HCT116 (cell line): ENCODE data around the gene ACYP2. TPM values are rescaled to one million over a fixed set of nuclear protein-coding genes. Genes with fewer than 3 reads are reported as not detected.

Experiments
- ATAC-seq: fragments of 200-7000 bp; cut with Tn5 transposase; 2 replicates; pipeline ENCODE4 v1.9.1; 2020; ENCODE audit warnings: mild to moderate bottlenecking, moderate library complexity
- BruUV-seq: library from RNA; stranded (reverse); fragments of 400-500 nt; replicated peaks from 2 replicates; lab custom pipeline; 2021; lab: Mats Ljungman, UMichigan
- CTCF ChIA-PET: fragments of 300-600 bp; sonication (Branson Sonifier 250); formaldehyde crosslinking; loops from one replicate; lab custom pipeline; 2021; ENCODE audit warnings: antibody characterized with exemption; lab: Charles Lee
- POLR2A ChIA-PET: fragments of 300-600, 350-600 bp; sonication (Branson Sonifier 250); formaldehyde crosslinking; loops from one replicate; lab custom pipeline; 2021; ENCODE audit warnings: antibody characterized with exemption; lab: Charles Lee
- RAD21 ChIA-PET, 2 experiments: fragments of 300-600 bp; sonication (Branson Sonifier 250); formaldehyde crosslinking; loops; one replicate each; lab custom pipeline; 2023; ENCODE audit warnings: low total read pairs in 2 of 2; ENCODE audit not compliant: uncharacterized antibody in 2 of 2, unreplicated experiment in 2 of 2, low non-redundant PET in 1 of 2; lab: Charles Lee
- DNase-seq: peaks from one replicate; pipeline ENCODE4 v3.0.0-alpha.2; 2010; ENCODE audit warnings: low read depth, low spot score
- H2AFZ ChIP-seq: fragments of 200-600 bp; shearing (Covaris generic), sonication (generic); 2 replicates; pipeline ENCODE4 v1.6.1; 2017; ENCODE audit warnings: low read depth, mixed run types, mixed read lengths, antibody characterized with exemption, low read length; ENCODE audit not compliant: poor library complexity, severe bottlenecking
- H3K27ac ChIP-seq: 2 replicates; pipeline ENCODE4 v1.5.1; 2012; ENCODE audit warnings: low read depth, low read length
- H3K27me3 ChIP-seq: fragments of 200-600 bp; sonication (generic); 2 replicates; pipeline ENCODE4 v1.6.1; 2016; ENCODE audit warnings: mixed run types, low read length, mixed read lengths; ENCODE audit not compliant: insufficient read depth
- H3K36me3 ChIP-seq, 2 experiments: fragments of 200-500 bp in 1 of 2; fragments of 200-600 bp in 1 of 2; sonication (Bioruptor generic) in 1 of 2; sonication (generic) in 1 of 2; 2 replicates each; pipeline versions ENCODE4 v1.5.1 to v1.6.1; 2014 to 2016; ENCODE audit warnings: low read length in 2 of 2, inconsistent platforms in 1 of 2, mixed read lengths in 1 of 2, mixed run types in 1 of 2; ENCODE audit not compliant: insufficient read depth in 2 of 2, control insufficient read depth in 1 of 2
- H3K4me1 ChIP-seq, 2 experiments: fragments of 200-600 bp in 1 of 2; sonication (generic) in 1 of 2; 2 replicates each; pipeline versions ENCODE4 v1.5.1 to v1.6.1; 2012 to 2017; ENCODE audit warnings: low read length in 2 of 2, inconsistent platforms in 1 of 2, mild to moderate bottlenecking in 1 of 2, mixed read lengths in 1 of 2, mixed run types in 1 of 2, moderate library complexity in 1 of 2; ENCODE audit not compliant: insufficient read depth in 2 of 2, control insufficient read depth in 1 of 2
- H3K4me2 ChIP-seq: fragments of 200-600 bp; sonication (generic); 2 replicates; pipeline ENCODE4 v1.6.1; 2017; ENCODE audit warnings: mixed run types, low read length, mixed read lengths
- H3K4me3 ChIP-seq, 2 experiments: fragments of 200-600 bp in 1 of 2; sonication (generic) in 1 of 2; replicated peaks in 1 of 2; 2 replicates each; pipeline ENCODE4 v1.5.1; 2011 to 2016; ENCODE audit warnings: low read length in 2 of 2, control low read depth in 1 of 2, low read depth in 1 of 2, mild to moderate bottlenecking in 1 of 2, mixed read lengths in 1 of 2, mixed run types in 1 of 2
- H3K79me2 ChIP-seq: fragments of 200-600 bp; sonication (generic); 2 replicates; pipeline ENCODE4 v1.6.1; 2017; ENCODE audit warnings: mild to moderate bottlenecking, mixed run types, low read length, moderate library complexity, mixed read lengths; ENCODE audit not compliant: insufficient read depth
- H3K9ac ChIP-seq: fragments of 200-600 bp; sonication (generic); 2 replicates; pipeline ENCODE4 v1.6.1; 2016; ENCODE audit warnings: low read length, mixed read lengths
- H3K9me2 ChIP-seq: fragments of 200-600 bp; sonication (generic), shearing (Covaris generic); 2 replicates; pipeline ENCODE4 v1.6.1; 2017; ENCODE audit warnings: mixed run types, mild to moderate bottlenecking, moderate library complexity; ENCODE audit not compliant: insufficient read depth
- H3K9me3 ChIP-seq, 2 experiments: fragments of 200-500 bp in 1 of 2; fragments of 200-600 bp in 1 of 2; sonication (Bioruptor generic) in 1 of 2; sonication (generic) in 1 of 2; 2 replicates each; pipeline ENCODE4 v1.6.1; 2014 to 2017; ENCODE audit warnings: low read length in 2 of 2, mixed read lengths in 2 of 2, inconsistent platforms in 1 of 2, low read depth in 1 of 2, mild to moderate bottlenecking in 1 of 2, mixed run types in 1 of 2, moderate library complexity in 1 of 2; ENCODE audit not compliant: control insufficient read depth in 1 of 2, insufficient read depth in 1 of 2
- H4K20me1 ChIP-seq: fragments of 200-600 bp; sonication (generic), shearing (Covaris generic); 2 replicates; pipeline ENCODE4 v1.6.1; 2017; ENCODE audit warnings: mixed run types, mild to moderate bottlenecking, moderate library complexity; ENCODE audit not compliant: insufficient read depth
- CBX3 ChIP-seq: IDR thresholded peaks from 2 replicates; pipeline ENCODE4 v1.6.1; 2012; ENCODE audit warnings: low read depth
- EZH2 ChIP-seq: fragments of 200-600 bp; sonication (generic); IDR thresholded peaks from 2 replicates; pipeline ENCODE4 v1.6.1; 2017; ENCODE audit warnings: antibody characterized with exemption, mixed run types
- EZH2phosphoT487 ChIP-seq: fragments of 200-600 bp; IDR thresholded peaks from 2 replicates; pipeline ENCODE4 v1.6.1; 2018; ENCODE audit warnings: antibody characterized with exemption, borderline replicate concordance
- RAD21 ChIP-seq: IDR thresholded peaks from 2 replicates; pipeline ENCODE4 v1.6.1; 2012; ENCODE audit warnings: low read depth, mild to moderate bottlenecking
- REST ChIP-seq: IDR thresholded peaks from 2 replicates; pipeline ENCODE4 v1.6.1; 2012; ENCODE audit warnings: low read depth
- SIN3A ChIP-seq: IDR thresholded peaks from 2 replicates; pipeline ENCODE4 v1.6.1; 2012; ENCODE audit warnings: low read depth
- SP1 ChIP-seq: IDR thresholded peaks from 2 replicates; pipeline ENCODE4 v1.6.1; 2012; ENCODE audit warnings: low read depth
- SRF ChIP-seq: IDR thresholded peaks from 2 replicates; pipeline ENCODE4 v1.6.1; 2012; ENCODE audit warnings: low read depth
- TCF7L2 ChIP-seq: IDR thresholded peaks from 2 replicates; pipeline ENCODE4 v1.7.0; 2011; ENCODE audit warnings: borderline replicate concordance, inconsistent platforms; ENCODE audit not compliant: insufficient read depth, insufficient read length; ENCODE audit errors: extremely low read depth
- ZFX ChIP-seq: fragments of 450-650 bp; IDR thresholded peaks from 2 replicates; pipeline ENCODE4 v1.6.1; 2017
- ZNF274 ChIP-seq: fragments of 200-500 bp; sonication (Bioruptor generic); IDR thresholded peaks from 2 replicates; pipeline ENCODE4 v1.6.1; 2014; ENCODE audit warnings: mild to moderate bottlenecking, low read depth, low read length, inconsistent platforms
- intact Hi-C: fragments of 100-400 bp; cut with micrococcal nuclease; formaldehyde crosslinking; loops from 2 replicates; pipeline ENCODE4 v1.10.0; 2022
- total RNA-seq: library from RNA; stranded (reverse); gene quantifications from one replicate; pipeline ENCODE4 v1.2.1, GENCODE V29; 2021; ENCODE audit not compliant: unreplicated experiment

Gene ACYP2
- total RNA-seq, 1 experiment from 2014 or later: 9.4 TPM

- Histone ChIP-seq H2AFZ (no peak overlapping the region), H3K36me3 (no peaks in the 10 kb centered on the region), H3K9me3 (no peaks in the 10 kb centered on the region), H3K4me1 (no peaks in the 10 kb centered on the region), H3K27ac (no peak overlapping the region)
- RAD21 ChIA-PET: no interaction called here
- CTCF ChIA-PET: no interaction called here
- TF ChIP-seq SRF (no peak), TCF7L2 (no peak), SP1 (no peak), RAD21 (no peak), CBX3 (no peak), REST (no peak), EZH2phosphoT487 (no peak), ZNF274 (no peak), ZFX (no peak), EZH2 (no peak), SIN3A (no peak)
- TF ChIP-seq, all 23 proteins: peak for 0
- no peaks in the 10 kb centered on the region for H3K9me2 ChIP-seq
- H3K4me2 ChIP-seq: no peak overlapping the region
- no peak overlapping the region for H3K4me3 ChIP-seq
- intact Hi-C loops: no loop called here
- BruUV-seq: no TSS peak
- no peak for ATAC-seq
- DNase-seq: no peak
- no peaks in the 10 kb centered on the region for H3K27me3 ChIP-seq
- POLR2A ChIA-PET: no interaction called here
- no peaks in the 10 kb centered on the region for H3K79me2 ChIP-seq
- no peaks in the 10 kb centered on the region for H4K20me1 ChIP-seq
- H3K9ac ChIP-seq: no peak overlapping the region
Observed at GRCh38 chr2:54143780-54144179, 28.4 kb downstream of the ACYP2 start.
